Middle frontal gyrus (tissue), 1 donor: ENCODE data around the gene PXMP4.

Source experiments
- DNase-seq: peaks from one replicate; pipeline ENCODE4 v3.0.0-alpha.2; 2015; ENCODE audit warnings: low spot score; ENCODE audit errors: extremely low spot score

The PXMP4 gene

GRCh38 chr20:33732166-33732970 lies 12.3 kb upstream of the PXMP4 start:
- DNase-seq = no peak

DNA sequence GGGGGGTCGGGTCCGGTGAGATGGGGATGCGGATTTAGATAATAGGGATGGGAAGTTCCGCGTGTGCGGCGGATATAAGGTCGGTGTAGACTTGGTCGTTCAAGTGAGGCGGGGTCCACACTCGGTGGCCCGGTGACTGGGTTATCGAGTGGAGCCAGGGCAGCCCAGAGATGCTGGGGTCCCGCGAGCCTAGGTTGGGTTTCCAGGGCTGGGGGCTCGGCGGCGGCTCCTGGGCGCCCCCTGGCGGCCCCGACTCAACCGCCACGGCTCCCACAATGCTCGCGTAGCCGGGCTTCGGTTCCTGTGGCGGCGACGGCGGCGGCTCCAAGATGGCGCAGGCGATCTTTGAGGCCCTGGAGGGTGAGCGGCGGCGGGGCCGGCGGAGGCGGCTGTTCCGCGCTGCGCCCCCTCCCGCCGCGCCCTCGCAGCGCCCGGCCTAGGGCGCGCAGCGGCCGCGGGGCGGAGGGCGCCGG lies 11.6 kb upstream of the PXMP4 start, which contains the start of gene ZNF341:
Gene ZNF341 (plus strand): TSS at position 304 of the 473 bp plus-strand sequence. CDS start 26 bp downstream, at position 330.
- peak; percentile 74 for DNase-seq

- no peak for DNase-seq
Observed at GRCh38 chr20:33730946-33731692, 11.0 kb upstream of the PXMP4 start.

DNA sequence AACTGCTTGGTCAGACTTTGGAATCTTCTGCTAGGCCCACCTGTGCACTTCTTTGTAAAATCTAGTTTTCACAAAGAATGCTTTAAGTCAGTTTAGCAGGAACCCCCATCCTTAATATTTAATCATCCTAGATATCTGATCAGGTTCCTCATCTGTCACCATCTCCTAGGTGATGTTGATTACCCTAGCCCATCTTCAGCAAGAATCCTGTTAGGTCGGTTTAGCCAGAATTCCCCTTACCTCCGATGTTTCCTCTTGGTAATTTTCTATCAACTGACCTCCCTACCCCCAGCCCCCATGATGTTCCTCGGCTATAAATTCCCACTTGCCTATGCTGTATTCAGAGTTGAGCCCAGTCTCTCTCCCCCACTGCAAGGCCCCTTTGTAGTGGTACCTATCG lies 9.0 kb upstream of the PXMP4 start:
- no peak for DNase-seq

- no peak for DNase-seq
Observed at GRCh38 chr20:33728463-33728862, 8.4 kb upstream of the PXMP4 start.

DNA sequence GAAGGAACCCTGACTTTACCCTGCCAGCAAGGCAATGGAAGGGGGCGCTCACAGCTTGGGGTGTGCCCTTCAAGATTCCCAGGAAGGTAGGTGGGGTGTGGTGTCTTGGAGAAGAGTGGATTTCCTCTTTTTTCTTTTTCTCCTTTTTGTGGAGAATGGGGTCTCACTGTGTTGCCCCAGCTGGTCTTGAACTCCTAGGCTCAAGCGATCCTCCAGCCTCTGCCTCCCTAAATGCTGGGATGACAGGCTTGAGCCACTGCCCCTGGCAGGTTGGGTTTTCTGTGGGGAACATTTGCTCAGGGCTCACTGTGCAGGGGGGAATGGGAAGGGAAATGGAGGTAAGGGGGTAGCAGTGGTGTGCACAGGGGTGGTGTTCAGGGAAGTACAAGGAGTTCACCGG lies 7.7 kb upstream of the PXMP4 start:
- no peak for DNase-seq

DNA sequence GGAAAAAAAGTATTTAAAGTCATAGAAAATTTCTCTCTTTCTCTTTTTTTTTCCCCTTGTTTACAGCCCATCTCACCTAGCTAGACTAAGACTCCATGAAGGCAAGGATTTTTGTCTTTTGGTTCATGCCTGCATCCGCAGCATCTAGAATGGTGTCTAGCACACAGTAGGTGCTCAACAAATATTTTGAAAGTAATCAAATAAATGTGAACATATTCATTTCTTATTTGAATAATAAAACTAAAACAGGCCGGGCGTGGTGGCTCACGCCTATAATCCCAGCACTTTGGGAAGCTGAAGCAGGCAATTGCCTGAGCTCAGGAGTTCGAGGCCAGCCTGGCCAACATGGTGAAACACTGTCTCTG lies 7.0 kb upstream of the PXMP4 start:
- DNase-seq = no peak

DNA sequence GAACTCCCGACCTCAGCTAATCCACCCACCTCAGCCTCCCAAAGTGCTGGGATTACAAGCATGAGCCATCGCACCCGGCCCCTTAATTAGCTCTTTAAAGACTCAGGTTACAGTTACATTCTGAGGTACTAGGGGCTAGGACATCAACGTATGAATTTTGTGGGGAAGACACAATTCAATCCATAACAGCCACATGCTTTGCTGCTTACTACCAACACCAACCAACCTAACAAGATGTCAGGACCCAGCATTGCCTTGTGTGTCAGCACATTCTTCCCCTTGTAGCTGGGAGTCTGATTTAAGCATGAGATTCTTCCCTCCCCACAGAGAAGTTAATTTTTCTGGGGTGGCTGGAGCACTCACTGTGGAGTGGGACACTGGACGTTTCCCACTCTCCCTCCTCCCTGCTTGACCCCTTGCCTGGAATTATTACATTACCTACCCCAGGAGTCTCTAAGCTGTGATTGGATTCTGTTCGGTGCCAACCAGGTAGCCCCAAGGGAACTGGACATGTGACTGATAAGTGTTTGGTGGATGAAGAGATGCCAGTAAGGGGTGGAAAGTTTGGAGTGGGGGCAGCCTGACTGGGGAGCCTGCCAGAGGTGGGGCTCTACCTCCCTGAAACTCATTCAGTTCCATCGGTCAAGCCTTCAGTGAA lies 5.6 kb upstream of the PXMP4 start:
- no peak for DNase-seq

- no peak for DNase-seq
Observed at GRCh38 chr20:33724439-33725094, 4.5 kb upstream of the PXMP4 start.

DNA sequence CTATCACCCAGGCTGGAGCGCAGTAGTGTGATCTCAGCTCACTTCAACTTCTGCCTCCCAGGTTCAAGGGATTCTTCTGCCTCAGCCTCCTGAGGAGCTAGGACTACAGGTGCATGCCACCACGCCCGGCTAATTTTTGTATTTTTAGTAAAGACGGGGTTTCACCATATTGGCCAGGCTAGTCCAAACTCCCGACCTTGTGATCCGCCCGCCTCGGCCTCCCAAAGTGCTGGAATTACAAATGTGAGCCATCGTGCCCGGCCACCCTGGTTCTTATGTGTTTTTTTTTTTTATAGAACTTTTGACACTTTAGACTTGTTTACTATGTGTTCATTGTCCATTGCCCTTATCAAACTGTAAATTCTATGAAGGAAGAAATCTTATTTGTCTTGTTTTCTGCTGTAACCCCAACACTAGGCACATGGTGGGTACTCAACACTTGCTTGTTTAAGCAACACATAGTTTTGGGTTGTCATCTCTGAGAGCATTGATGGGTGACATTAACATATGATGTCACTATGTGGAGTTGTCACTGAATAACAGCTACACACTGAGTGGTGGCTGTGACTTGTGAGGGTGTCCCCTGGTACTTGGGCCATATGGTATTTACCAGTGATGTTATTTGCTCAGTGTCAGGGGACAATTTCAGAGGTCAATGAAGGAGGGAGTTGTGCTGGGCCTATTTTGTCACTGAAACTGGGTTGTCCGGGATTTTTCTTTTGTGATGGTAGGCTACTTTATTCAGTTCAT lies 1.5 kb upstream of the PXMP4 start:
- DNase-seq = no peak

GRCh38 chr20:33719277-33719988 lies 677 bp downstream of the PXMP4 start:
- DNase-seq = no peak

DNA sequence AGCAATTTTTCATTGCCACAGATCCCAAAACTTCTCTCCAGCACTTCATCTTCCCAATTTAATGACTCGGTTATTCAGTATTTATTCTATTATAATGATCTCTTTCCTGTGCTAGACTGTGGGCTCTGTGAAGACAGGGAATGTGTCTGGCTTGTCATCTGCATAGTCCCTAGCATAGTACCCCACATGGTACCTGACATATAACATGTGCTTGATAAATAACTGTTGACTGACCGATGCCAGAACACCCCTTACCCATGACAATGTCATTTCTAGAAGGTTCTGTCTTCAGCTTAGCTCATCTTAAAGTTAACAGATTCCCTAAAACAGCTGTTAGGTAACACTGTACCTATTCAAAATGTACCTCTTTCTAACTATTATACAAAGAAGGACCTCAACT lies 3.6 kb downstream of the PXMP4 start:
- no peak for DNase-seq

DNA sequence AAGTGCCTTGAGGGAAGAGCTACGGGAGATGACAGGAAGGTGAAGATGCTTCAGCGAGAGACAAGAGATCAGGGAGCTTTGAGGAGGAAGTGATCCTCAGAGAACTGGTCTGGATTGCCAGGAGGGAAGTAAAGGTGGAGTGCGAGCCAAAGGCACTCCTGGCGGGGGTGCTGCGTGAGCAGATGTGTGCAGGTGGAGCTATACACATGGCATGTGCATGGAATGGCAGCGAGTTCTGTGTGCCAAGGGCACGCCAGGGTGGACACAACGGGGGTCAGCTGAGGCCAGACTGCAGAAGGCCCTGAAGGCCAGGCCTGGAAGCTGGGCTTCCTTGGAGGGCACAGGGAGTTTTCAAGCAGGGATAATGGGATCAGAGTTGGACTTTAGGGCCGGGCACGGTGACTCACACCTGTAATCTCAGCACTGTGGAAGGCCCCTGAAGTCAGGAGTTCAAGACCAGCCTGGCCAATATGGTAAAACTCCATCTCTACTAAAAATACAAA lies 6.2 kb downstream of the PXMP4 start:
- no peak for DNase-seq

- DNase-seq = no peak
Observed at GRCh38 chr20:33711446-33711738, 8.7 kb downstream of the PXMP4 start.

DNA sequence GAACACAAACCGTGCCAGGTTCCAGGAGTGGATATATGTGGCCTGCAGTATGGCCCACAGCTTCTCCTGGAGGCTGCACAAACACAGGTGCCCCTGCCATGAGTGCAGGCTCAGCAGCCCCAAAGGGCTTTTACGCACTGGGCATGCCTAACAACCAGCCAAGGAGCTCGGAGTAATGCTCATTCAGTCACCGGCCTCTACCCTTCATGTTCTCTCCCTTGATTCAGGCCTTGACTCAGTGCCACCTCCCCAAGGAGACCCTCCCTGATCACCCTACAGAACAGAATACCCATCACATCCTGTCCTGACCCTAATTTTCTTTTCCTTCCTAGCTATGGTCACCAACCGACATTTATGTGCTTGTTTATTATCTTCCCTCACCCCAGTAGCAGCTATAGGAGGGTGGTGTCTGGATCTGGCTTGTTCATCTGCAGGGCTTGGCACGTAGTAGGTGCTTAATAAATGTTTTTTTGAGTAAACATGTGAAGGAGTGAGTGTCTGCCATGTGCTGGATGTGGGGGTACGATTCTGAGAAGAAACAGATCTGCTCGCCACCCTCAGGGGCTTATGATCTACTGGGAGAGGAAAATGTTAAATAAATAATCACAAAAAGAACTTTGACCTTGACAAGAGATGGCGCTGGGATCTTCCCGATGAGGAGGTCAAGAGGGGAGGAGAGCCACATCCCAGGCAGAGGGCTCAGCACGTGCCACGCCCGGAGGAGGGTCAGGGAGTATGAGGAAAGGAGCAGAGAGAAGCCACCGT lies 9.2 kb downstream of the PXMP4 start:
- no peak for DNase-seq

GRCh38 chr20:33709905-33710541 lies 10.1 kb downstream of the PXMP4 start:
- DNase-seq = no peak

DNA sequence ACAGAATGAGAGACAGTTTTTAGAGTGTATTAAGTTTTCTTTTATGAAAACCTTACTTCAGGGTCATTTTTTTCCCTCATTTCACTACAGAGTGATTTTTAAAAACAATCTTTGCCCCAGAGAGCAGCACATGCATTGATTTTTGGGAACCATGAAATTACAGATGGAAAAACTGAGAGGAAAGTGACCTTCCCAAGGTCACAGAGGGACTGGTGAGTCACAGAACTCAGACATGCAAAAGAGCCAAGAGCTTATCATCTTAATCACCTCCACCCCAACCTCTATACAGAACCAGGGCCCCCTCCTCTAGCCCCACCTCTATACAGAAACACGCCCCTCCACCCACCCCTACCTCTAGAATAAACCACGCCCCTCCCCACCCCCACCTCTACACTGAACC lies 10.7 kb downstream of the PXMP4 start:
- DNase-seq = no peak

GRCh38 chr20:33707668-33708067 lies 12.4 kb downstream of the PXMP4 start:
- DNase-seq = no peak
